NCI-H345 treated with DMSO at 0.1 percent for 48 hours (cell line): ENCODE results near the gene BCL2A1.
"Not testable (repeated sequence)": the region's sequence is repeated elsewhere in the genome, so short reads cannot be mapped to it uniquely, and the experiment has no call there.

Source experiments
- DNase-seq: peaks from one replicate; lab custom pipeline; 2025; ENCODE audit not compliant: unreplicated experiment; lab: John Stamatoyannopoulos, UW

The BCL2A1 gene

DNA sequence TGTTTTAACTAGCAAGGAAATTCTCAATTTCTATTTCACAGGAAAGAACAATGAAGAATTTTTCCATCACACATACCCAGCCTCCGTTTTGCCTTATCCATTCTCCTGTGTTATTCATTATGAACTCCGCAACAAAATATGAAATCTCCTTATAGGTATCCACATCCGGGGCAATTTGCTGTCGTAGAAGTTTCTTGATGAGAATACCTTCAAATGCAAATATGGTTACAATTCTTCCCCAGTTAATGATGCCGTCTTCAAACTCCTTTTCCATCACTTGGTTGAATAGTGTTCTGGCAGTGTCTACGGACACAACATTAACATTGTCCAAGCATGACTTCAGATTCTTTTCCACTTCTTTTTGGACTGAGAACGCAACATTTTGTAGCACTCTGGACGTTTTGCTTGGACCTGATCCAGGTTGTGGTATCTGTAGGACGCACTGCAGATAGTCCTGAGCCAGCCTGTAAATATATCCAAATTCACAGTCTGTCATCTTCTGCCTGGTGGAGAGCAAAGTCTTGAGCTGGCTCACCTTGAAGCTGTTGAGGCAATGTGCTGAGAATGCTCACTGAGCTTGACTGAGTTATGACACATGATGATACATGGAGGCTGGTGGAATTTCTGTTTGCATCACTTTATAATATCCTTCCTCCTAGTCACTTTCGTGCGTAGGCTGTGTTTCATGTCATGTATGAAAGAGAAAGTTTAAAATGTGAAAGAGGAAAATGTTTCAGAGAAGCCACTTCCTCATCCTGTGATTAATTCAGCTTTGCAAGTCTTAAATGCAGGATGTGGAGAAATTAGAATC is at the start of gene BCL2A1:
BCL2A1 (minus strand) TSS at position 573 of the 811 bp plus-strand sequence; CDS start at position 496, 77 bp downstream.
- no peak for DNase-seq

DNA sequence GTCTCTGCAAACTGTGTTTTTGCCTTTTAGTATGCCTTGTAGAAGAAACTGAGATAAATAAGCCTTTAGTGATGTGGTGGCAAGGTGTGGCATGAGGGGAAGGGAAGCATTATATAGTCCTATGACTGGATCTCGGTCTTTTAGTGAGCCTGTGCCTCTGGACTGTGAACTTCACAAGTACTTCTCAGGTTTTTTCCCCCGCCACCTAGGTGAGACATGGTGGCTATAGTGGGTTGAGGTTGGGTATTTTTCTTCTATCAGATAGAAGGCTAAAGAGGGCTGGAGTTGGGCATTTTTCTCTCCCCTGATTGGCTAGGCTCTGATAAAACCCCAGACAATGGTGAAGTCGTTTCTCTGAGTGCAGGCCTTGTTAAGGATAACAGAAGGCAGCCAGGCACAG is 49.7 kb upstream of the BCL2A1 start:
- no peak for DNase-seq

DNA sequence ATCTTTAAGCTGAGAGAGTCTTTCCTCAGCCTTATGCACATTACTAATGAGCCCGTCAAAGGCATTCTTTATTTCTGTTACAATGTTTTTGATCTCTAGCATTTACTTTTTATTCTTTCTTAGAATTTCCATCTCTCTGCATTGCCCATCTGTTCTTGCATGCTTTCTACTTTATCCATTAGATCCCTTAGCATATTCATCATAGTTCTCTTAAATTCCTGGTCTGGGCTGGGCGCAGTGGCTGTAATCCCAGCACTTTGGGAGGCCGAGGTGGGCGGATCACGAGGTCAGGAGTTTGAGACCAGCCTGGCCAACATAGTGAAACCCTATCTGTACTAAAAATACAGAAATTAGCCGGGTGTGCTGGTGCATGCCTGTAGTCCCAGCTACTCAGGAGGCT is 49.2 kb upstream of the BCL2A1 start:
- DNase-seq: not testable (repeated sequence)

GRCh38 chr15:80019168-80019745 is 48.3 kb upstream of the BCL2A1 start:
- no peak for DNase-seq

GRCh38 chr15:80017139-80017538 is 46.1 kb upstream of the BCL2A1 start:
- not testable (repeated sequence) for DNase-seq

- not testable (repeated sequence) for DNase-seq
Measured at GRCh38 chr15:80016506-80016905, 45.5 kb upstream of the BCL2A1 start.

DNA sequence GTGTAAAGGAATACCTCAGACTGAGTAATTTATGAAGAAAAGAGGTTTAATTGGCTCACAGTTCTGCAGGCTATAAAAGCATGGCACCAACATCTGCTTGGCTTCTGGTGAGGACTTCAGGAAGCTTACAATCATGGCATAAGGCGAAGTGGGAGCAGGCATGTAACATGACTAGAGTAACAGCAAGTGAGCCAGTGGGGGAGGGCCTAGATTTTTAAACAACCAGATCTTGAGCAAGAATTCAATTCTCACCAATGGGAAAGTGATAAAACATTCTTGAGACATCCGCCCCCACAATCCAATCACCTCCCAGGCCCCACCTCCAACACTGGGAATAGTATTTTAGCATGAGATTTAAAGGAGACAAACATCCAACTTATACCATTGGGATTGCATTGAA is 44.2 kb upstream of the BCL2A1 start:
- no peak for DNase-seq

DNA sequence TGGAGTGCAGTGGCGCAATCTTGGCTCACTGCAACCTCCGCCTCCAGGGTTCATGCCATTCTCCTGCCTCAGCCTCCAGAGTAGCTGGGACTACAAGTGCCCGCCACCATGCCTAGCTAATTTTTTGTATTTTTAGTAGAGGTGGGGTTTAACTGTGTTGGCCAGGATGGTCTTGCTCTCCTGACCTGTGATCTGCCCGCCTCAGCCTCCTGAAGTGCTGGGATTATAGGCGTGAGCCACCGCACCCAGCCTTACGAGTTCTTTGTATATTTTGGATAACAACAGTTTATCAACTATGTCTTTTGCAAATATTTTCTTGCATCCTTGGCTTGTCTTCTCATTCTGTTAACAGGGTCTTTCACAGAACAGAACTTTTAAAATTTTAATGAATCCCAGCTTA is 43.2 kb upstream of the BCL2A1 start:
- not testable (repeated sequence) for DNase-seq

DNA sequence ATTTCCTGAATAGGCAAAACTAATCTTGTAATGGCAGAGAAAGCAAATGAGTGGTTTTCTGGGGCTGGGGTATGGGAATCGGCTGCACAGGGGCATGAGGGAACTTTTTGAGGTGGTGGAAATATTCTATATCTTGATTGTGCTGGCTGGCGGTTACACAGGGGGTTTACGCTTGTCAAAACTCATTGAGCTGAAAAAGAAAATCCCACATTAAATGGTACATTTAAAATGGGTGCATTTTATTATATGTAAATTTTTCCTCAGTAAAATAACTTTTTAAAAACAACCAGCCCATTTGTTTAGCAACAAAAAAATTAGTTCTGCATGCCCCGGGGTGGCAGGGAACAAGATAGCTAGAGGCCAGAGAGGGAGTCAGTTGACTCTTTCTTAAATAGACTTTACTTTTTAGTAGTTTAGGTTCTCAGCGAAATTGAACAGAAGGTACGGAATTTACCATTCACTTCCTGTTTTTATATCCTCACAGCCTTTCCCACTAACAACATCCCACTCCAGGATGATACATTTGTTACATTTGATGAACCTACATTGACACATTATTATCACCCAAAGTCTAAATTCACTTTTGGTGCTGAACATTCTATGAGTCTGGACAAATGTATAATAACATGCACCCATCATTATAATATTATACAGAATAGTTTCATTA is 41.2 kb upstream of the BCL2A1 start:
- no peak for DNase-seq

DNA sequence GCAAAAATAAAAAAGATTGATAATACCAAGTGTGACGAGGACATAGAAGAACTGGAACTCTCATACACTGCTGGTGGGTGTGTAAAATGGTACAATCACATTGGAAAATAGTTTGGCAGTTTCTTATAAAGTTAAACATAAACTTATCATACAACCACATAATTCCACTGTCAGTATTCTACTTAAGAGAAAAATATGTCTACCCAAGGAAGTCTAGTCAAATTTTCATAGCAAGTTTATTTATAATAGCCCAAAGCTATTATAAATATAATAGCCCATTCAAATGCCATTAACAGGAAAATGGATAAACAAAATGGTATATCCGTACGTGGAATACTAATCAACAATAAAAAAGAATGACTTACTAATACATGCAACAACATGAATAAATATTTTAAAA is 40.6 kb upstream of the BCL2A1 start:
- DNase-seq: no peak

- DNase-seq: not testable (repeated sequence)
Measured at GRCh38 chr15:80011041-80011523, 40.1 kb upstream of the BCL2A1 start.

DNA sequence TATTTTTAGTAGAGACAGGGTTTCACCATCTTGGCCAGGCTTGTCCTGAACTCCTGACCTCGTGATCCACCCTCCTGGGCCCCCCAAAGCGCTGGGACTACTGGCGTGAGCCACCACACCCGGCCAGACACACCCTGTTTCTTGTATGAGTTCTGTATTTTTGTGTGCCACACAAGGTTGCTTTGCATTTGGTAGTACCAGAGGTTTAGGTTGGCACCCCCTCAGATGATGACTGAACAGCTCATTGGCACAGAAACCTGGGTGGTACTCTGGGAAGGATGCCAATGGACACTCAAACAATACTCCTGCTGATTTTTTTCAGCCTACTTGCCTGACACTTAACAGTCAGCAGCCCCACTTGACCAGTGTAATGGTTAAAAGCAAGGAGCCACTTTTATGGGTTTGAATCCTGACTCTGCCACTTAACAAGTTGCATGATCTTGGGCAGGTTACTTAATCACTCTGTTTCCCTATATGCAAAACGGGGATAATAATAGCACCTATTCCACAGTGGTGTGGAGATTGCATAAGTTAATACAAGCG is 39.2 kb upstream of the BCL2A1 start:
- no peak for DNase-seq

DNA sequence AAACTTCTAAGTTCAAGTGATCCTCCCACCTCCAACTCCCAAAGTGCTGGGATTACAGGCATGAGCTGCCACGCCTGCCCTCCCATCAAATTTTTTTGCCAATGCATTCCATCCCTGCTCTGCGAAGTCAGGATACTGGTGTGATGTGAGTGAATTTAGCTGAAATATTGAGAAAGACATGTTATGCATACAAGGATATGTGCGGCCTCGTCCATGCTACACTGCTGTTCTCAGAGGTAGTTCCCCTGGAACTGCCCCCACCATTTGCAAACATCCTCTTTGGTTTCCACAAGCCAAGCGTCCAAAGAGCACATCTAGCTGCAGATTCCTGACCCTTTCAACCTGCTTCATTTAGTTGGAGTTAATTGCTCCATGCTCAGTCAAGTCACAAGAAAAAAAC is 36.5 kb upstream of the BCL2A1 start:
- DNase-seq: no peak

- no peak for DNase-seq
Measured at GRCh38 chr15:80006946-80007345, 36.0 kb upstream of the BCL2A1 start.

DNA sequence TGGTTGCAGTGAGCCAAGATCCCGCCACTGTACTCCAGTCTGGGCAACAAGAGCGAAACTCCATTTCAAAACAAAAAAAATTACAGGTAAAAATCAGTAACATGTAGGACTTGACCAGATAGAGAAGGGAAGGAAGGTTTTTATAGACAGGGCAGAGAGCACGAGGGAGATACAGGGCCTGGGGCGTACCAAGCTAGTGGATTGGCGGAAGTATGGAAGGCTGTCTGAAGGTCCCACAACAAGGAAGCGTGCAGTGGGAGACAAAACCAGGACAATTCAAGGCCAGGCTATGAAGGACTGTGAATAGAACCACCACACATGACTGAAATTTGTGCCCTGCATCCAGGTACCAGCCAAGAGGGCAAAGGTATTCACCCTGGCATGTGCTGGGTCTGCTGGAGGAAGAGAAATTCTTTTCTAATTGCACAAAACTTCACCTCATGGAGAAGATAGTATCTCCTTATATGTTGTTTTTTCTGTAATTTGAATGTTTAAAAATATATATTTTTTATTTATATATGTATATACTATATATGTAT is 33.0 kb upstream of the BCL2A1 start:
- no peak for DNase-seq

DNA sequence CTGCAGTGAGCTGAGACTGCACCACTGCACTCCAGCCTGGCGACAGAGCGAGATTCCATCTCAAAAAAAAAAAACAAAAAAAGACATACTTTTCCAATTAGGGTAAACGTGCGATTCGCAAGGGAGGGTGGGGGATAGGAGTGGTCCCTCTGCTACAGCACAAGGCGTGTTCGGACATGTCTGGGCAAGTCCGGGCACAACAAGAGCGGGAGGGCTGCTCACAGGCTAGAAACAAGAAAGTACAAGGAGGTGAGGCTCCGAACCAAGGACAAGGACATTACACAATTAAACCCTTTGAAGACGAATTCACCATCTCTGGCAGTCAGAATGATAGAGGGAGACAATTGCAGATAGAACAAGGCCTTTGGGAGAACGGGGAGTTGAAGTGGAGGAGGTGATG is 32.2 kb upstream of the BCL2A1 start:
- DNase-seq: no peak

- DNase-seq: no peak
Measured at GRCh38 chr15:80002267-80002666, 31.3 kb upstream of the BCL2A1 start.

GRCh38 chr15:79994615-79995014 is 23.6 kb upstream of the BCL2A1 start:
- DNase-seq: no peak

- DNase-seq: no peak
Measured at GRCh38 chr15:79991826-79992225, 20.8 kb upstream of the BCL2A1 start.

DNA sequence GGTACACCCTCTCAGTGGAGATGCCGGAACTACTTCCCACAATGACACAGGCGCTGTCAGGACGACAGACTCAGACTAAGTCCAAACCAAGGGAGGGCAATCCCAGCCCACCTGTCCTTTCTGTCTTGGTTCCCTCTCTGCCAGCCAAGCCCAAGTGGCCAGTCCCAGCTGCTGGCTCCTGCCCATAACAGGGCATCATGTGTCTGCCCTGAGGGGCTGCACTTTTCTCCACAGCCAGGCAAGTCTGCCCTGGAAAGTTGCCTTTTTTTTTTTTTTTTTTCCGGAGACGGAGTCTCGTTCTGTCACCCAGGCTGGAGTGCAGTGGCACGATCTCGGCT is 20.0 kb upstream of the BCL2A1 start:
- DNase-seq: no peak

DNA sequence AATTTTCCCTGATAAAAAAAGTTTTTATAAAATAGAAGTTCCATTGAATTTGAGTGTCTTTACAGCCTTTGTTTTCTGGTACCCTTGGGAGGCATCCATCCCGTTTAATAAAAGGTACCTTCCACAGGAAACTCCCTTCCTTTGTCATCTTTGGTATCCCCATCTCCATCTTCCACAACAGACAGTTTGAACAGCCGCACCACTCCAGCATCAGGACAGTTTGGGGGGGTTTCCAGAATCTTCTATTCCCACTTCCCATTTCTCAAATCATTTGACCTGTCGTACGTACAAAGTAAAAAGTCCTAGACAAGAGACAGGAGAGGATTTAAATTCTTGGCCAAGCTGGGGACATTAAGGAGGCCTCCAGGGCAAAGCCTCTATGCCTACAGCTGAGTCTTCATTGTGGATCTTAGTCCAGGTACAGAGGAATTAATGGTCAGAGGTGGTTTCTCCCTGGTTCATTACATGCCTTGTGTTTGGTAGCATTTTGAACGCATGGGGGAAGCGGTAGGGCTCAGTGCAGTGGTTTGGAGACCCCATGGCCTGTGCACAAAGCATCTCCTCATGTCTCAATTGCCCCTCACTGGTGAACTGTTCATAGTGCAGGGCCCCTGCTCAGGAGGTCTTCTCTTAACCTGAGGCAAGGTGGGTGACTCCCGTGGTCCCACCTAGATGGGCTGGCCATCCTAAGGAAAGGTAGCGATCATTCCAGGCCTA is 19.4 kb upstream of the BCL2A1 start:
- no peak for DNase-seq
